ENCODE measurements around the gene CAV1.
A peak's percentile ranks its signal among the peaks of the same experiment; 100 is the strongest.

The CAV1 gene

GRCh38 chr7:116503835-116504234 lies 21.0 kb upstream of the CAV1 start:
- DNase-seq (ENCODE audit: low spot score) = no peak

- DNase-seq (ENCODE audit: low spot score) = no peak
Observed at GRCh38 chr7:116505278-116505677, 19.6 kb upstream of the CAV1 start.

- no peak for DNase-seq (ENCODE audit: low spot score)
Observed at GRCh38 chr7:116505823-116506222, 19.0 kb upstream of the CAV1 start.

- DNase-seq (ENCODE audit: low spot score) = no peak
Observed at GRCh38 chr7:116509982-116510579, 14.8 kb upstream of the CAV1 start.

- no peak for DNase-seq (ENCODE audit: low spot score)
Observed at GRCh38 chr7:116510795-116511194, 14.0 kb upstream of the CAV1 start.

GRCh38 chr7:116511552-116512519 lies 13.0 kb upstream of the CAV1 start:
- DNase-seq (ENCODE audit: low spot score) = no peak

GRCh38 chr7:116512520-116513188 lies 12.2 kb upstream of the CAV1 start:
- DNase-seq (ENCODE audit: low spot score) = no peak

- no peak for DNase-seq (ENCODE audit: low spot score)
Observed at GRCh38 chr7:116515584-116515983, 9.3 kb upstream of the CAV1 start.

GRCh38 chr7:116516324-116516723 lies 8.5 kb upstream of the CAV1 start:
- no peak for DNase-seq (ENCODE audit: low spot score)

GRCh38 chr7:116517626-116518025 lies 7.2 kb upstream of the CAV1 start:
- no peak for DNase-seq (ENCODE audit: low spot score)

- no peak for DNase-seq (ENCODE audit: low spot score)
Observed at GRCh38 chr7:116518961-116519360, 5.9 kb upstream of the CAV1 start.

GRCh38 chr7:116521046-116521664 lies 3.7 kb upstream of the CAV1 start:
- DNase-seq (ENCODE audit: low spot score) = no peak

GRCh38 chr7:116522247-116522646 lies 2.6 kb upstream of the CAV1 start:
- DNase-seq (ENCODE audit: low spot score) = peak; percentile 54

GRCh38 chr7:116524221-116524608 lies 621 bp upstream of the CAV1 start:
- no peak for DNase-seq (ENCODE audit: low spot score)

- DNase-seq (ENCODE audit: low spot score) = peak; percentile 44
Observed at GRCh38 chr7:116525298-116525912, 569 bp downstream of the CAV1 start.

- peak; percentile 95 for DNase-seq (ENCODE audit: low spot score)
Observed at GRCh38 chr7:116525913-116526861, 1.4 kb downstream of the CAV1 start.

- no peak for DNase-seq (ENCODE audit: low spot score)
Observed at GRCh38 chr7:116526897-116527296, 2.1 kb downstream of the CAV1 start.

GRCh38 chr7:116527521-116527920 lies 2.7 kb downstream of the CAV1 start:
- no peak for DNase-seq (ENCODE audit: low spot score)

GRCh38 chr7:116528008-116528789 lies 3.4 kb downstream of the CAV1 start:
- peak; percentile 87 for DNase-seq (ENCODE audit: low spot score)

GRCh38 chr7:116529250-116529649 lies 4.4 kb downstream of the CAV1 start:
- no peak for DNase-seq (ENCODE audit: low spot score)
